Measurements from ENCODE around the gene CCDC92B.
"Not testable (repeated sequence)": the region's sequence is repeated elsewhere in the genome, so short reads cannot be mapped to it uniquely, and the experiment has no call there.

The CCDC92B gene

GRCh38 chr17:2687074-2687418 is 62.4 kb downstream of the CCDC92B start:
- Histone ChIP-seq H3K36me3 (peaks cover 62% of the 10 kb centered on the region), H3K9me3 (no peaks in the 10 kb centered on the region)
- no peak for TF ChIP-seq Cebpa-rat (IDR thresholded peaks at IDR 0.05)

GRCh38 chr17:2685696-2686095 is 63.8 kb downstream of the CCDC92B start:
- Histone ChIP-seq H3K27me3 (no peaks in the 10 kb centered on the region), H3K9me3 (no peaks in the 10 kb centered on the region), H3K27ac (no peak overlapping the region), H3K4me2 (no peak overlapping the region), H3K4me1 (peaks cover 37% of the 10 kb centered on the region), H3K4me3 (no peak overlapping the region), H3K36me3 (peaks cover 64% of the 10 kb centered on the region), H4K20me1 (peaks cover 71% of the 10 kb centered on the region), H3K9ac (no peak overlapping the region)
- TF ChIP-seq Cebpa-rat (IDR thresholded peaks at IDR 0.05) = no peak

More at GRCh38 chr17:2687074-2687418, 62.4 kb downstream of the CCDC92B start:
- no peak overlapping the region for H3K4me2 ChIP-seq
- peak overlapping the region; percentile 16; the same call in 1 of the 2 replicates for H3K9ac ChIP-seq
- H3K4me1 ChIP-seq = peaks cover 44% of the 10 kb centered on the region
- H3K4me3 ChIP-seq = no peak overlapping the region
- peaks cover 68% of the 10 kb centered on the region for H4K20me1 ChIP-seq
- no peaks in the 10 kb centered on the region for H3K27me3 ChIP-seq
- 0 out of 2 replicates have a peak overlapping the region, but pooled peaks have one; percentile 41 for H3K27ac ChIP-seq

GRCh38 chr17:2684549-2684948 is 64.9 kb downstream of the CCDC92B start:
- no peaks in the 10 kb centered on the region for H3K9me3 ChIP-seq
- peaks cover 66% of the 10 kb centered on the region for H3K36me3 ChIP-seq
- H3K9ac ChIP-seq = no peak overlapping the region
- H3K4me1 ChIP-seq = peaks cover 25% of the 10 kb centered on the region
- no peak overlapping the region for H3K4me2 ChIP-seq
- no peak overlapping the region for H3K4me3 ChIP-seq
- no peaks in the 10 kb centered on the region for H3K27me3 ChIP-seq
- H3K27ac ChIP-seq = no peak overlapping the region
- no peak for TF ChIP-seq Cebpa-rat (IDR thresholded peaks at IDR 0.05)
- peaks cover 68% of the 10 kb centered on the region for H4K20me1 ChIP-seq

GRCh38 chr17:2683912-2684311 is 65.5 kb downstream of the CCDC92B start:
- Histone ChIP-seq H4K20me1 (peaks cover 68% of the 10 kb centered on the region), H3K9ac (no peak overlapping the region), H3K4me3 (no peak overlapping the region), H3K4me1 (peaks cover 19% of the 10 kb centered on the region), H3K27me3 (no peaks in the 10 kb centered on the region), H3K27ac (no peak overlapping the region), H3K4me2 (no peak overlapping the region), H3K36me3 (peaks cover 66% of the 10 kb centered on the region), H3K9me3 (no peaks in the 10 kb centered on the region)
- TF ChIP-seq Cebpa-rat (IDR thresholded peaks at IDR 0.05) = no peak

- no peak for TF ChIP-seq Cebpa-rat (IDR thresholded peaks at IDR 0.05)
- H4K20me1 ChIP-seq = peaks cover 61% of the 10 kb centered on the region
Measured at GRCh38 chr17:2682176-2682938, 67.1 kb downstream of the CCDC92B start.

GRCh38 chr17:2681650-2682049 is 67.8 kb downstream of the CCDC92B start:
- Histone ChIP-seq H4K20me1 (peaks cover 54% of the 10 kb centered on the region), H3K4me2 (no peak overlapping the region), H3K9me3 (no peaks in the 10 kb centered on the region), H3K27me3 (no peaks in the 10 kb centered on the region), H3K4me3 (no peak overlapping the region), H3K36me3 (peaks cover 80% of the 10 kb centered on the region), H3K4me1 (peaks cover 12% of the 10 kb centered on the region), H3K9ac (no peak overlapping the region), H3K27ac (no peak overlapping the region)
- TF ChIP-seq Cebpa-rat (IDR thresholded peaks at IDR 0.05) = no peak

More at GRCh38 chr17:2682176-2682938, 67.1 kb downstream of the CCDC92B start:
- Histone ChIP-seq H3K4me2 (no peak overlapping the region), H3K9me3 (no peaks in the 10 kb centered on the region), H3K9ac (no peak overlapping the region), H3K27me3 (no peaks in the 10 kb centered on the region), H3K4me1 (peaks cover 15% of the 10 kb centered on the region), H3K4me3 (no peak overlapping the region), H3K36me3 (peaks cover 73% of the 10 kb centered on the region), H3K27ac (no peak overlapping the region)

GRCh38 chr17:2680961-2681360 is 68.5 kb downstream of the CCDC92B start:
- Histone ChIP-seq H3K4me1 (peaks cover 5% of the 10 kb centered on the region), H3K4me2 (no peak overlapping the region), H3K9me3 (no peaks in the 10 kb centered on the region), H3K27me3 (no peaks in the 10 kb centered on the region), H3K27ac (no peak overlapping the region), H3K4me3 (no peak overlapping the region), H4K20me1 (peaks cover 51% of the 10 kb centered on the region), H3K9ac (no peak overlapping the region), H3K36me3 (peaks cover 87% of the 10 kb centered on the region)
- TF ChIP-seq Cebpa-rat (IDR thresholded peaks at IDR 0.05) = no peak

GRCh38 chr17:2679247-2679646 is 70.2 kb downstream of the CCDC92B start:
- not testable (repeated sequence) for H3K9me3 ChIP-seq, H3K27me3 ChIP-seq, H3K4me2 ChIP-seq, H3K4me1 ChIP-seq, H3K27ac ChIP-seq, H3K9ac ChIP-seq, H3K4me3 ChIP-seq
- peaks cover 60% of the 10 kb centered on the region for H4K20me1 ChIP-seq
- H3K36me3 ChIP-seq = peaks cover 99% of the 10 kb centered on the region

Measured in BLaER1 (cell line).